ENCODE measurements around the gene CCDC17. TPM values are rescaled to one million over a fixed set of nuclear protein-coding genes. Genes with fewer than 3 reads are reported as not detected.

The CCDC17 gene
- total RNA-seq, 1 donor from 2014 or later: 1.9 TPM

DNA sequence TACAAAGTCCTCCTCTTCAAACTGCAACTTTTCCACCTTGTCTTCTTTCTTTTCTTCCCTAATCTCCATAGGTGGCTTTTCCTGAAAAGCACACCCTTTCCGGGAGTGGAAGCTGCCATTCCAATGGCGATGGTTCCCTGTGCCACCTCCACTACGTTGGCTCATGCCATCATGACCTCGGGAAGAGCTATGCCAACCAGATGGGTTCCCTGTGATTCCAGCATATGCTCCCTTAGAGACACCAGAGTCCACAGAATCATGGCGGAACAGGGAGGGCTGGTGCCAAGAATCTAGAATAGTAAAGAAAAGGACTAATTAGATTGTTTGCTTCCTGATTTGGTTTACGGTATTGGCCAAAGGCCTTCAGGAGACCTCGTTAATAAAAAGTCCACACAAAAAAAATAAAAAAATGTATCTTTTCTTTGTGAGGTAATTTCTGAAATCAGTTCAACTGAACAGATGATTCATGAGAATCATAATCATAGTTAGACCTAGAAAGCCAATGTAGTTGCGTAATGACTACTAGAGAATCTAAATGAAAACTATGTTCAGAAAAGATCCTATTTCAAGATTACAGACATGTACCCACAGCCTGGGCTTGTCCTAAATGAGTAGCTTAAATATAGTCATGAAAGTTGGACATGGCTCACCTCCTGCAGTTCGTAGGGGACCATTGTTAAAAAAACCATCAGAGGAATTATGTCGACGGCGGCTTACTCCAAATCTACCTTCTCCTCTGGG, 30.9 kb upstream of the CCDC17 start:
- Mint-ChIP-seq H3K27ac (ENCODE audit: unreplicated experiment) (no peak overlapping the region), H3K36me3 (ENCODE audit: low read depth) (peaks cover 14% of the 10 kb centered on the region), H3K4me3 (no peak overlapping the region), H3K9me3 (no peaks in the 10 kb centered on the region), H3K4me1 (no peaks in the 10 kb centered on the region), H3K27me3 (ENCODE audit: low read depth) (no peaks in the 10 kb centered on the region)
- no peak for DNase-seq (ENCODE audit: low read depth, low spot score)
- TF ChIP-seq, protein P1, sequence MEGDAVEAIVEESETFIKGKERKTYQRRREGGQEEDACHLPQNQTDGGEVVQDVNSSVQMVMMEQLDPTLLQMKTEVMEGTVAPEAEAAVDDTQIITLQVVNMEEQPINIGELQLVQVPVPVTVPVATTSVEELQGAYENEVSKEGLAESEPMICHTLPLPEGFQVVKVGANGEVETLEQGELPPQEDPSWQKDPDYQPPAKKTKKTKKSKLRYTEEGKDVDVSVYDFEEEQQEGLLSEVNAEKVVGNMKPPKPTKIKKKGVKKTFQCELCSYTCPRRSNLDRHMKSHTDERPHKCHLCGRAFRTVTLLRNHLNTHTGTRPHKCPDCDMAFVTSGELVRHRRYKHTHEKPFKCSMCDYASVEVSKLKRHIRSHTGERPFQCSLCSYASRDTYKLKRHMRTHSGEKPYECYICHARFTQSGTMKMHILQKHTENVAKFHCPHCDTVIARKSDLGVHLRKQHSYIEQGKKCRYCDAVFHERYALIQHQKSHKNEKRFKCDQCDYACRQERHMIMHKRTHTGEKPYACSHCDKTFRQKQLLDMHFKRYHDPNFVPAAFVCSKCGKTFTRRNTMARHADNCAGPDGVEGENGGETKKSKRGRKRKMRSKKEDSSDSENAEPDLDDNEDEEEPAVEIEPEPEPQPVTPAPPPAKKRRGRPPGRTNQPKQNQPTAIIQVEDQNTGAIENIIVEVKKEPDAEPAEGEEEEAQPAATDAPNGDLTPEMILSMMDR (conservative IDR thresholded peaks at IDR 0.05): no peak

DNA sequence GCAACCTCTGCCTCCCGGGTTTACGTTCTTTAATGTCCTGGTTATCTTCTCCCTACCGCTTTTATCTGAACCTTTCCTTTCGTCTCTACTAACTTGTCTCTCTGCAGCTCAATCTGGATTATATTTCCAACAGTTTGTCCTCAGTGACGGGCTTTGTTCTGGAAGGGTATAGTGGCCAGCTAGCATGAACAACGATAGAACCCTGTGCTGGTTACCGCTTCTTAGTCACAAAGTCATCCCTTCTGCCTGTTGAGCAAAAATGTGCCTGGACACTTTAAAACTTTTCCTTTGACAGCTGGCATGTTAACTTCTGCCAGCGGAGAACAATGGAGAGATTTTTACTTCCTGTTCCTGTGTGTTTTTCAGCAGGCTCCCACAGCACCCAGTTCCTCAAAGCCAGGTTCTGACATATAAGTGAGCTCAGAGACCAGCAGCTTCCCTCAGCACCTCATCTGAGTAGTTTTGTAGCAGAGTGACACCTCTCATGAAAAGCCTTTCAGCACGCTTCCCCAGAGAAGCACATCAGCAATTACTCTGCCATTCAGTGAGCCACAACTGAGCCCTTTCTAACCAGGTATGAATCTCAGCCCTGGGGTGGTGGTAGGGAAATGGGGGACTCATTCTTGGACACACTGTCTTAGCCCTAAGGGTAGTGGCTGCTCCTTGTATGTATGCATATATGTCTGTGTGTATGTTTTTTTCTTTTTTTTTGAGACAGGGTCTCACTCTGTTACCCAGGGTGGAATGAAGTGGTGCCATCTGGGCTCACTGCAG, 23.6 kb upstream of the CCDC17 start:
- Mint-ChIP-seq H3K4me3 (no peak overlapping the region), H3K9me3 (no peaks in the 10 kb centered on the region), H3K4me1 (peaks cover 14% of the 10 kb centered on the region), H3K27ac (ENCODE audit: unreplicated experiment) (peak overlapping the region; percentile 82), H3K27me3 (ENCODE audit: low read depth) (no peaks in the 10 kb centered on the region), H3K36me3 (ENCODE audit: low read depth) (peaks cover 7% of the 10 kb centered on the region)
- no peak for DNase-seq (ENCODE audit: low read depth, low spot score)
- TF ChIP-seq, protein P1 (conservative IDR thresholded peaks at IDR 0.05): no peak

DNA sequence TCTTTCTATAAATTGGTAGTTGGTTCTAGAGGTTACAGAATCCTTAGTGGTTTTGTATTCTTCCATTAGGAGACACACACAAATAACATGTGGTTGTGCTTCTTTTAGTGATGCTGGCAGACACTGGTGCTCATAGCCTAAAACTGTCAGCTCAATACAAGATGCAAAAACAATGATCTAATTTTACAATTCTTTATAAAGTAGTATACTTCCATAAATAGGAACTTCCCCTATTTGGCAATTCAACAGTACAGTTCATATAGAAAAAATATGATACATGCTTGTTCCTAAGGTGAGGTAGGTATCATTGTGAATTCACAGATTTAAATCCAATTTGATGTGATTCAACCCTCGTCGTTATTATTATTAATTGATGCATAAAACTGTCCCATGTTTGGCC, 20.8 kb upstream of the CCDC17 start:
- H3K27me3 Mint-ChIP-seq (ENCODE audit: low read depth): no peaks in the 10 kb centered on the region
- H3K27ac Mint-ChIP-seq (ENCODE audit: unreplicated experiment): no peak overlapping the region
- no peaks in the 10 kb centered on the region for H3K9me3 Mint-ChIP-seq
- DNase-seq (ENCODE audit: low read depth, low spot score): no peak
- peaks cover 14% of the 10 kb centered on the region for H3K4me1 Mint-ChIP-seq
- peaks cover 10% of the 10 kb centered on the region for H3K36me3 Mint-ChIP-seq (ENCODE audit: low read depth)
- TF ChIP-seq, protein P1 (conservative IDR thresholded peaks at IDR 0.05): no peak
- no peak overlapping the region for H3K4me3 Mint-ChIP-seq

DNA sequence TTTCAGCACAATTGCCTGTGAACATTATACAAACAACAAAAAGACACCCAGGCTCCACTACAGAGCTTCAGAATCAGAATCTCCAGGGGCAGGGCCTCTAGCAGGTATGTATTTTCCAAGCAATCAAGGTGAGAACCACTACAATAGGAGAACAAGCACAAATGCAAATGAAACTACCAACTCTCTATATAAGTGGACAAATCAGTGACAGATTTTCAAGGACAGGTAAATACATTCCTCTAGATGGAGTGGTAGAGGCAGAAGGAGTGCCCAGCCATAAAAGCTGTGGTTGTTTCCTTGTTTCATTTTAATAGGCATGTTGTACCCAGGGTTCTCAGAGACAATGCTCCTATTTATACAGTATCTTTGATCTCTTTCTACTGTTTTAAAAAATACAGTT, 20.1 kb upstream of the CCDC17 start:
- no peak overlapping the region for H3K27ac Mint-ChIP-seq (ENCODE audit: unreplicated experiment)

DNA sequence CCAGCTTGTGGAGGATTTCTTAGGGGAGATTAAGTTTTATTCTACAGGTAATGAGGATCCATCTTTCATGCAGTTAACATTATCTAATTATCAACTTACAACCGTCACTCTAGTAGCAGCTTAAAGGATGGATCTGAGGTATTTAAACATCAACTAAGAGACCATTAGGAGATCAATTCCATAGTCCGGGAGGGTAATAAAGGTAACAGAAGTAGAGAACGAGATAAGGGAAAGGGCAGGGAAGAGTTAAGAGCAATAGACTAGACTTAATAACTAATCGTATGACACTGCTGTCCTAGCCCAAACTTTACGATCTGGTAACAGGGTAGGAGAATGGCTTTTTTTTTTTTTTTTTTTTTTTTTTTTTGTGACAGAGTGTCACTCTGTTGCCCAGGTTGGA, 19.5 kb upstream of the CCDC17 start:
- TF ChIP-seq, protein P1 (conservative IDR thresholded peaks at IDR 0.05): no peak
- H3K4me3 Mint-ChIP-seq: no peak overlapping the region
- no peaks in the 10 kb centered on the region for H3K27me3 Mint-ChIP-seq (ENCODE audit: low read depth)
- H3K4me1 Mint-ChIP-seq: peaks cover 14% of the 10 kb centered on the region
- no peak overlapping the region for H3K27ac Mint-ChIP-seq (ENCODE audit: unreplicated experiment)
- DNase-seq (ENCODE audit: low read depth, low spot score): no peak
- H3K9me3 Mint-ChIP-seq: no peaks in the 10 kb centered on the region
- peaks cover 9% of the 10 kb centered on the region for H3K36me3 Mint-ChIP-seq (ENCODE audit: low read depth)

More for the DNA sequence above, 20.1 kb upstream of the CCDC17 start:
- Mint-ChIP-seq H3K9me3 (no peaks in the 10 kb centered on the region), H3K4me3 (no peak overlapping the region), H3K4me1 (peaks cover 14% of the 10 kb centered on the region), H3K27me3 (ENCODE audit: low read depth) (no peaks in the 10 kb centered on the region), H3K36me3 (ENCODE audit: low read depth) (peaks cover 10% of the 10 kb centered on the region)
- TF ChIP-seq, protein P1 (conservative IDR thresholded peaks at IDR 0.05): no peak
- DNase-seq (ENCODE audit: low read depth, low spot score): no peak
